ENCODE measurements around the gene C1orf74.

- TF ChIP-seq CTCF (IDR thresholded peaks at IDR 0.05) (no peak), PRDM15 (CRISPR knock-in tag; IDR thresholded peaks at IDR 0.05) (no peak), IRF2 (CRISPR knock-in tag; IDR thresholded peaks at IDR 0.05; ENCODE audit: borderline replicate concordance, low read depth) (no peak), ATF1 (CRISPR knock-in tag; IDR thresholded peaks at IDR 0.05) (no peak), ZMAT4 (CRISPR knock-in tag; IDR thresholded peaks at IDR 0.05) (no peak), ZBTB21 (CRISPR knock-in tag; IDR thresholded peaks at IDR 0.05; ENCODE audit: borderline replicate concordance) (no peak), NR3C1 (CRISPR knock-in tag; conservative IDR thresholded peaks at IDR 0.05; ENCODE audit: low read depth) (no peak), MAX (CRISPR knock-in tag; IDR thresholded peaks at IDR 0.05) (no peak)
Measured at GRCh38 chr1:209778102-209778501, 6.3 kb downstream of the C1orf74 start.

All from WTC11 (cell line).